A549 (cell line): ENCODE results near the gene MMP1.

Source experiments
- JUNB ChIP-seq: fragments of >200 bp; sonication (Bioruptor Twin); formaldehyde crosslinking; IDR thresholded peaks from 2 replicates; pipeline ENCODE4 v1.6.1; 2016
- MYC ChIP-seq: IDR thresholded peaks from 2 replicates; pipeline ENCODE4 v1.6.1; 2012; ENCODE audit warnings: mild to moderate bottlenecking, inconsistent platforms, low read length, improper control_type of control experiment, borderline replicate concordance
- NR3C1 ChIP-seq: fragments of >200 bp; sonication (Bioruptor Twin); formaldehyde crosslinking; IDR thresholded peaks from 3 replicates; pipeline ENCODE4 v1.6.1; 2017
- PHF8 ChIP-seq: fragments of 200-600 bp; sonication (generic); IDR thresholded peaks from 2 replicates; pipeline ENCODE4 v1.6.1; 2016; ENCODE audit warnings: low read depth, mild to moderate bottlenecking, antibody characterized with exemption, moderate library complexity, borderline replicate concordance
- RFX5 ChIP-seq: fragments of 450-650 bp; IDR thresholded peaks from 2 replicates; pipeline ENCODE4 v1.7.1; 2014; ENCODE audit warnings: antibody characterized with exemption, mild to moderate bottlenecking, moderate library complexity
- RNF2 ChIP-seq: fragments of 200-600 bp; sonication (generic); IDR thresholded peaks from 2 replicates; pipeline ENCODE4 v1.6.1; 2016; ENCODE audit warnings: low read depth, mild to moderate bottlenecking, antibody characterized with exemption, moderate library complexity, borderline replicate concordance
- SMC3 ChIP-seq: fragments of >200 bp; sonication (Bioruptor Twin); formaldehyde crosslinking; IDR thresholded peaks from 3 replicates; pipeline ENCODE4 v1.6.1; 2018; ENCODE audit warnings: inconsistent platforms
- TF ChIP-seq, protein P1 (sequence below): IDR thresholded peaks from 2 replicates; pipeline ENCODE4 v1.6.1; 2012
- TF ChIP-seq, protein P2 (sequence below): fragments of >200 bp; sonication (Bioruptor Twin); formaldehyde crosslinking; IDR thresholded peaks from 3 replicates; pipeline ENCODE4 v1.5.1; 2016
- TF ChIP-seq, protein P3 (sequence below): fragments of 150-350 bp; IDR thresholded peaks from 2 replicates; pipeline ENCODE4 v1.6.1; 2014; ENCODE audit warnings: low read depth, mild to moderate bottlenecking, low read length
- TF ChIP-seq, protein P4 (sequence below): fragments of 200-600 bp; sonication (generic); IDR thresholded peaks from 2 replicates; pipeline ENCODE4 v1.6.1; 2016; ENCODE audit warnings: antibody characterized with exemption, mild to moderate bottlenecking, moderate library complexity
- TF ChIP-seq, protein P5 (sequence below): IDR thresholded peaks from 2 replicates; pipeline ENCODE4 v1.6.1; 2012; ENCODE audit warnings: low read depth, borderline replicate concordance
- TF ChIP-seq, protein P6 (sequence below): IDR thresholded peaks from 2 replicates; pipeline ENCODE4 v1.6.1; 2012

DNA sequence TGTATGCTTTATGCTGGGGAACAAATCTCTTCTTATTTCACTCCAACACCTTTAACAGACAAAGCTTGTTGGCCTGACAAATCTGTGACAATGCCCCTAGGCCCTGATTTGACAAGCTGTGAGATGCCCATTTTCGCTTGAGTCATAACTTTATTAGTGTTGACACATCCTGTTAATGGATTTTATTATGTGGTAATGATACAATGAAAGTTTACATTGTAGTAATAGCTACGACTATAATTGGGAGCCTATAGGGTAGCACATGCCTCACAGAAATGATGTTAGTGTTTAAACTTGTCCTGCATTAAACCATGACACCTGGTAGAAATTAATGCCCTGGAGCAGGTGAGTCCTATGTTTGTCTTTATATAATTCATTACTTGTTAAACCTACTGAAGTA lies 14.2 kb downstream of the MMP1 start:
- TF ChIP-seq, protein P1, sequence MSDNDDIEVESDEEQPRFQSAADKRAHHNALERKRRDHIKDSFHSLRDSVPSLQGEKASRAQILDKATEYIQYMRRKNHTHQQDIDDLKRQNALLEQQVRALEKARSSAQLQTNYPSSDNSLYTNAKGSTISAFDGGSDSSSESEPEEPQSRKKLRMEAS, result no peak
- TF ChIP-seq MYC (no peak), SMC3 (no peak), RNF2 (no peak), NR3C1 (no peak), JUNB (no peak), RFX5 (no peak), PHF8 (no peak)
- TF ChIP-seq, protein P2, sequence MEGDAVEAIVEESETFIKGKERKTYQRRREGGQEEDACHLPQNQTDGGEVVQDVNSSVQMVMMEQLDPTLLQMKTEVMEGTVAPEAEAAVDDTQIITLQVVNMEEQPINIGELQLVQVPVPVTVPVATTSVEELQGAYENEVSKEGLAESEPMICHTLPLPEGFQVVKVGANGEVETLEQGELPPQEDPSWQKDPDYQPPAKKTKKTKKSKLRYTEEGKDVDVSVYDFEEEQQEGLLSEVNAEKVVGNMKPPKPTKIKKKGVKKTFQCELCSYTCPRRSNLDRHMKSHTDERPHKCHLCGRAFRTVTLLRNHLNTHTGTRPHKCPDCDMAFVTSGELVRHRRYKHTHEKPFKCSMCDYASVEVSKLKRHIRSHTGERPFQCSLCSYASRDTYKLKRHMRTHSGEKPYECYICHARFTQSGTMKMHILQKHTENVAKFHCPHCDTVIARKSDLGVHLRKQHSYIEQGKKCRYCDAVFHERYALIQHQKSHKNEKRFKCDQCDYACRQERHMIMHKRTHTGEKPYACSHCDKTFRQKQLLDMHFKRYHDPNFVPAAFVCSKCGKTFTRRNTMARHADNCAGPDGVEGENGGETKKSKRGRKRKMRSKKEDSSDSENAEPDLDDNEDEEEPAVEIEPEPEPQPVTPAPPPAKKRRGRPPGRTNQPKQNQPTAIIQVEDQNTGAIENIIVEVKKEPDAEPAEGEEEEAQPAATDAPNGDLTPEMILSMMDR, result no peak
- TF ChIP-seq, protein P3, sequence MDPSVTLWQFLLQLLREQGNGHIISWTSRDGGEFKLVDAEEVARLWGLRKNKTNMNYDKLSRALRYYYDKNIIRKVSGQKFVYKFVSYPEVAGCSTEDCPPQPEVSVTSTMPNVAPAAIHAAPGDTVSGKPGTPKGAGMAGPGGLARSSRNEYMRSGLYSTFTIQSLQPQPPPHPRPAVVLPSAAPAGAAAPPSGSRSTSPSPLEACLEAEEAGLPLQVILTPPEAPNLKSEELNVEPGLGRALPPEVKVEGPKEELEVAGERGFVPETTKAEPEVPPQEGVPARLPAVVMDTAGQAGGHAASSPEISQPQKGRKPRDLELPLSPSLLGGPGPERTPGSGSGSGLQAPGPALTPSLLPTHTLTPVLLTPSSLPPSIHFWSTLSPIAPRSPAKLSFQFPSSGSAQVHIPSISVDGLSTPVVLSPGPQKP, result no peak
- TF ChIP-seq, protein P4, sequence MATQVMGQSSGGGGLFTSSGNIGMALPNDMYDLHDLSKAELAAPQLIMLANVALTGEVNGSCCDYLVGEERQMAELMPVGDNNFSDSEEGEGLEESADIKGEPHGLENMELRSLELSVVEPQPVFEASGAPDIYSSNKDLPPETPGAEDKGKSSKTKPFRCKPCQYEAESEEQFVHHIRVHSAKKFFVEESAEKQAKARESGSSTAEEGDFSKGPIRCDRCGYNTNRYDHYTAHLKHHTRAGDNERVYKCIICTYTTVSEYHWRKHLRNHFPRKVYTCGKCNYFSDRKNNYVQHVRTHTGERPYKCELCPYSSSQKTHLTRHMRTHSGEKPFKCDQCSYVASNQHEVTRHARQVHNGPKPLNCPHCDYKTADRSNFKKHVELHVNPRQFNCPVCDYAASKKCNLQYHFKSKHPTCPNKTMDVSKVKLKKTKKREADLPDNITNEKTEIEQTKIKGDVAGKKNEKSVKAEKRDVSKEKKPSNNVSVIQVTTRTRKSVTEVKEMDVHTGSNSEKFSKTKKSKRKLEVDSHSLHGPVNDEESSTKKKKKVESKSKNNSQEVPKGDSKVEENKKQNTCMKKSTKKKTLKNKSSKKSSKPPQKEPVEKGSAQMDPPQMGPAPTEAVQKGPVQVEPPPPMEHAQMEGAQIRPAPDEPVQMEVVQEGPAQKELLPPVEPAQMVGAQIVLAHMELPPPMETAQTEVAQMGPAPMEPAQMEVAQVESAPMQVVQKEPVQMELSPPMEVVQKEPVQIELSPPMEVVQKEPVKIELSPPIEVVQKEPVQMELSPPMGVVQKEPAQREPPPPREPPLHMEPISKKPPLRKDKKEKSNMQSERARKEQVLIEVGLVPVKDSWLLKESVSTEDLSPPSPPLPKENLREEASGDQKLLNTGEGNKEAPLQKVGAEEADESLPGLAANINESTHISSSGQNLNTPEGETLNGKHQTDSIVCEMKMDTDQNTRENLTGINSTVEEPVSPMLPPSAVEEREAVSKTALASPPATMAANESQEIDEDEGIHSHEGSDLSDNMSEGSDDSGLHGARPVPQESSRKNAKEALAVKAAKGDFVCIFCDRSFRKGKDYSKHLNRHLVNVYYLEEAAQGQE, result no peak
- TF ChIP-seq, protein P5, sequence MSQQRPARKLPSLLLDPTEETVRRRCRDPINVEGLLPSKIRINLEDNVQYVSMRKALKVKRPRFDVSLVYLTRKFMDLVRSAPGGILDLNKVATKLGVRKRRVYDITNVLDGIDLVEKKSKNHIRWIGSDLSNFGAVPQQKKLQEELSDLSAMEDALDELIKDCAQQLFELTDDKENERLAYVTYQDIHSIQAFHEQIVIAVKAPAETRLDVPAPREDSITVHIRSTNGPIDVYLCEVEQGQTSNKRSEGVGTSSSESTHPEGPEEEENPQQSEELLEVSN, result no peak
- TF ChIP-seq, protein P6, sequence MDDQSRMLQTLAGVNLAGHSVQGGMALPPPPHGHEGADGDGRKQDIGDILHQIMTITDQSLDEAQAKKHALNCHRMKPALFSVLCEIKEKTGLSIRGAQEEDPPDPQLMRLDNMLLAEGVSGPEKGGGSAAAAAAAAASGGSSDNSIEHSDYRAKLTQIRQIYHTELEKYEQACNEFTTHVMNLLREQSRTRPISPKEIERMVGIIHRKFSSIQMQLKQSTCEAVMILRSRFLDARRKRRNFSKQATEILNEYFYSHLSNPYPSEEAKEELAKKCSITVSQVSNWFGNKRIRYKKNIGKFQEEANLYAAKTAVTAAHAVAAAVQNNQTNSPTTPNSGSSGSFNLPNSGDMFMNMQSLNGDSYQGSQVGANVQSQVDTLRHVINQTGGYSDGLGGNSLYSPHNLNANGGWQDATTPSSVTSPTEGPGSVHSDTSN, result no peak
